OCI-LY1 (cell line): Measurements from ENCODE around the gene ZNF23.

Experiments used
- CTCF ChIP-seq: fragments of 200-600 bp; sonication (generic), shearing (Covaris generic); IDR thresholded peaks from 2 replicates; pipeline ENCODE4 v1.5.1; 2017; ENCODE audit warnings: mild to moderate bottlenecking, antibody characterized with exemption, low read length, moderate library complexity, mixed read lengths
- EZH2 ChIP-seq: fragments of 200-600 bp; sonication (generic), shearing (Covaris generic); IDR thresholded peaks from 2 replicates; pipeline ENCODE4 v1.8.0; 2017; ENCODE audit warnings: borderline replicate concordance, mixed run types, mild to moderate bottlenecking, antibody characterized with exemption, low read length, moderate library complexity, mixed read lengths

DNA sequence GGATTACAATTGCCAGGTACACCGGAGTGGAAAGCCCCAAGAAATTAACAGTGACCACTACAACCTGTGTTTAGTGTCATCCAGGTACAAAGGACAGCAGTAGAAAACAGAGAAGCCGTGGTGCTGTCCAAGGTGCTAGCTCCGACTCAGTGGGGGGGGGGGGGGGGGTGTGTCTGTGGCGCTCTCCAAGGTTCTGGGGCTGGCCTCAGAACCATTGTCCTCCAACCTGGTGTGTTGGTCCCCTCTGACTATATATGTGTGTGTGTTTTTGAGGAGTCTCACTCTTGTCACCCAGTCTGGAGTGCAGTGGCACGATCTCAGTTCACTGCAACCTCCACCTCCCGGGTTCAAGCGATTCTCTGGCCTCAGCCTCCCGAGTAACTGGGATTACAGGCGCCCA, 5.8 kb upstream of the ZNF23 start:
- TF ChIP-seq CTCF: no peak
- TF ChIP-seq EZH2: no peak
